NCI-H2107 treated with DMSO at 0.1 percent for 48 hours (cell line): ENCODE measurements around the gene PTPRD.
"Not testable (repeated sequence)": the region's sequence is repeated elsewhere in the genome, so short reads cannot be mapped to it uniquely, and the experiment has no call there.

Experiments
- DNase-seq: peaks from one replicate; lab custom pipeline; 2025; ENCODE audit not compliant: unreplicated experiment; lab: John Stamatoyannopoulos, UW

The PTPRD gene

DNA sequence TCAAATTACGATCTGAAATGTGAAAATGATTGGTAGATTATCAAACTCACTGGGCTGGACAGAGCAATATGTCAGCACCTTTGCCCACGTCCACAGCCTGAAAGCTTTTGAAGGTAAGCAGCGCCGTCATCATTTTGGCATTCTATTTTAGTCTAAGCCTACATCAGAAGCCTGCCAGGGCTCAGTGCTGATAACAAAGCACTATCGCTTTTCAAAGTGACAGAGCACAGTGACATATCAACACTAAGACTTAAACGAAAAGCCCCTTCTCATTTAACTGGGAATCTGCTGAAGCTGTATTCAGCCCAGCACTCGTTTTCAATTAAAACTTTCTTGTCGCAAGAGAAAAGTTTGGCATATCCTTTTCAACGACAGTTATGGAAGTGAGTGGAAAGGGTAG is 1076.3 kb downstream of the PTPRD start:
- no peak for DNase-seq

DNA sequence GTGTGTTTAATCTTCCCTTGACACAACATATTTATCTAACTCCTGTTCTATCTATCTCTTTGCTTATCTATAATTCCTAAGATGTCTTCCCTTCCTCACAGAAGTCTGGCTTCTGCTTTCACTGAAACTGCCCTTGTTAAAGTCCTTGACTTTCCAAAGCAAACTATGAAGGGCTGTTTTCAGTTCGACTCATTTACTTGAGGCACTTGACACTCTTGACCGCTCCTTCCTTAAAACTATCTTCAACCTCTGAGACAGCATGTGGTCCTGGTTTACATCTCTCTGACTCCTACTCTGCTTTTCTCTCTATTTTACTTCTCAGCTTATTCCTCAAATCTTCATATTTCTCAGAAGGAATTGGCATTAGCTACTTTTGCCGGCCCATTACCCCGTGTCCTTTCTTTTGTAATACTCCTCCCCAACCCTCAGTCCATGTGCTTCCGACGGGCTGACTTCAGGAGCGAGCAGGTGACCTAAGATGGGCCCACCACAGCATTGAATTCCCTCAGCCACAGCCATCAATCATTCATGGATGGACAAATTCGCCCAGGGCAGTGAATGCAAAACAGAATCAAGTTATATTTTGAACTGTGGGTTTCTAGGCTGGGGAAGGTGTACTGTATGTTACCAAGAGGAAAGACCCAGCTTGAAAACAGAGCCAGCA is 1089.2 kb downstream of the PTPRD start:
- no peak for DNase-seq

DNA sequence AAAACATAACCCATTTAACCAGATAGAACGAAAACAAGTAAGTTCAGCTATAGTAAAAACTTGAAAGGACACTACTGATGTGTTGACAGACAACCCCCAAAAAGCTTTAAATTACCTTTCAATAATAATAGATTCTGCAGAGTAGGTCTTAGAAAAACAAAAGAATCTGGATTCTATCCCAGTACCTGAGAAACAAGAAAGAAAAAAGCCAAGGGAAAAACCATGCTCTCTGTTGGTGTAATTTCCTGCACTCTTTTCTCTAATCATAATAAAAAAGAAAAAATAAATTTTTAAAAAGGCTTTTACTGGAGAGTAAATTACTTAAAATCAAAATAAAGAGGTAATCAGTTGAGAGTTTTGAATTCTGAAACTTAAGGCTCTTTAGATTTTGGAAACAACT is 1090.4 kb downstream of the PTPRD start:
- no peak for DNase-seq

DNA sequence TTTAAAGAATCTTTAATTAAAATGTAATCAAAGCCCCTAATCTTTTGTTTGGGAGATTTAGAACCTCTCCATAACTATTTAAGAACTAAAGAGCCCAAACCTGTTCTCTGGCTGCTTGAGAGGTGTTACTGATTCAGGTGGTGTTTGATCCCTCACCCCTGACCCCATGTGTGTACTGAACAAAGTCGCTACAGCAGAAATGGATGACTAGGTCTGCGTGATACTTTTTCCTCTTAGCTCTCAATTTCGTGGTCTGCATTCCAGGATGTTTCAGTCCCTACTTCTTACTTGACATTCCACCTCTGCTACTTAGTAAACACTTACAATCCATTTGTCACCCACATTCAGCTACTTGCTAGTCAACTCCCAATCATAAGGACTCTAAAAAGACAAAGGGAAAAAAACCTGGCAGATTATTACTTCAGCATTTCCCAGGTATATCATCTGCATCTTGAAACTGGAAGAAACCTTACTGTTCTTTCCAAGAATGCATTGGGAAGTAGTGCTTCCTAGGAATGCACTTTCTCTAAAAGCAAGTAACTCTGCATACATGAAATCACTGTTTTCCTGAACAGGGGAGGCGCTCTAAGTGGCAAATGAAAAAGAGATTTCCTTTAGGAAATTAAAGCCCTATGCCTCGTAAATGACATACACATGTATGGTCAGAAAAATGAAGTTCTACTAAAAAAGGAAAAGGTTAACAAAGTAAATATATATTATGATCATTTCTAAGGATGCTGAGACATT is 1091.6 kb downstream of the PTPRD start:
- no peak for DNase-seq

DNA sequence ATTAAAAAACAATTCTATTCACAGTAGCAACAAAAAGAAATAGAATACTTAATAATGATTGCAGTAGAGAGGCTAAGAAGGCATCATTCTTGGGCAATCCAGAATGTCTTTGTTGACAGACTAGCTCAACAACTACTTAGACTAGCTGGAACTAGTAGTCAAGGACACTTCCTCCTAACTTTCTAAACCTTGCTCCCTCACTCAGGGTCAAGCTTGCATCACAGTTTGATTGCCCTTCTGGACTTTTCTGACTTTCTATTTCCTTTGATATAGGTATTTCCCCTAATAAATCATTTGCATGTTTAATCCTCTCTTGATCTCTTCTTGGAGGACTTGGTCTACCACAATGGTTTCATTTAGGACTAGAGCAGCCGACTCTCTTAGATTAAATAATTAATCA is 1107.9 kb downstream of the PTPRD start:
- DNase-seq, result no peak

DNA sequence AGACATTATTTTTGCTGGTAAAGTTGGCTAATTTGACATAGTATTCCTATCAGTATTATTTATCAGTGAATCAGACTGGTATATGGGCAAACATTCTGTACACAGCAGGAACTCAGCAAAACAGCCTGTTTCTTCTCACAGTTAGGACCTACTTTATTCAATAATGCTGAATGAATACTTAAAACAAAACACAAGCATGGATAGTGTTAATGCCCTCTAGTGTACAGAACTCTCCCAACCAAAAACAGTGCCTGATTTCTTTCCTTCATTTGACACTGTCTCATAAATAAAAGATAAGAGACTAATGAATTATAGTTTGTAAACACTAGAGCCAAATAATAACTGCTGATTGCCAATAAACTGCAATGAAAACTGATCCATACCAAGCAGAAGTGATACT is 1113.3 kb downstream of the PTPRD start:
- no peak for DNase-seq

DNA sequence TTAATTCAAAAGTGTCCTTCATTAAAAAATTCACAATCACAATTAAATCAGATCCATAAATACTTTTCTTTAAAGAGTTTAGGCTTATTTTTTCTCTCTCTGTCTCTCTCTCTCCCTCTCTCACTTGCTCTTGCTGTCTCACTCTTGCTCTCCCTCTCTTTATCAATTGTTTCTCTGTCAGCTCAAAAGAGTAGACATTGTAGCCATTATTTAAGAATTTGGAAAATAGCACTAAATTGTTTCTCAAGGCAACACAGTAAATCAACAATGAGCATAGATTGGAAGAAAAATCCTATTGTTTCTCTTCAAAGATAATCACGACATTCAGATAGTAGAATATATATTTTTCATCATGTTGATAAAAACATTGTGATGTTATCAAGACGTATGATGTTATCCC is 1114.0 kb downstream of the PTPRD start:
- DNase-seq, result no peak

DNA sequence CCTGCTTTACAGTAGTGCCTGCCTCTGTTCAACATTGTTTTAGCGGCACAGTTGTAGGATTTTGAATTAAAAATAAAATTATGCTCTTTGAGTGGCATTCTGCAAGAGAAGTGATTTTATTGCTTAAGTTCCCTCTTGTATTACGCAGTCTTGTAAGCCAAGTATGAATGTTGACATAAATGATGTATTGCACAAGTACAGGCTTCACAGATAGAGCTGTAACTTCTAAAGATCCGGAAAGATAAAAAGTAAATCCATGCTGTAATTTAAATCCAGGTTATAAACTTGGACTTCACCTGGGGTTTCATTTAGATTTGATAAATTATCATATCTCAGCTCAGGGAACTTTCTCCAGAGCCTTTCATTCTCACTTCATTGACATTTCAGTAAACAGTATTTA is 1114.7 kb downstream of the PTPRD start:
- no peak for DNase-seq

DNA sequence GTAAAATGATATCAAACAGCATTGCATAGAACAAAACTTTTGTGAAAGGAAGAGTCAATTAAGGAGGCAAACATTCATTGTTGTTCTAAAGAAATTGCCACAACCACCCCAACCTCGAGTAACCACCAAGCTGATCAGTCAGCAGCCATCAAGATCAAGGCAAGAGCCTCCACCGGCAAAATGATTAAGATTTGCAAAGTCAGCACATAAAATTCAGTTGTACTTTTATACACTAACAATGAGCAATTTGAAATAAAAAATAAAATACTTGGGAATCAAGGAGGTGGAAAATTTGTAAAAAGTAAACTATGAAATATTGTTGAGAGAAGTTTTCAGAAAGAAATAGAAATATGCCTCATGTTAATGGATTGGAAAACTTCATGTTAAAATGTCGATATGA is 1118.5 kb downstream of the PTPRD start:
- no peak for DNase-seq

DNA sequence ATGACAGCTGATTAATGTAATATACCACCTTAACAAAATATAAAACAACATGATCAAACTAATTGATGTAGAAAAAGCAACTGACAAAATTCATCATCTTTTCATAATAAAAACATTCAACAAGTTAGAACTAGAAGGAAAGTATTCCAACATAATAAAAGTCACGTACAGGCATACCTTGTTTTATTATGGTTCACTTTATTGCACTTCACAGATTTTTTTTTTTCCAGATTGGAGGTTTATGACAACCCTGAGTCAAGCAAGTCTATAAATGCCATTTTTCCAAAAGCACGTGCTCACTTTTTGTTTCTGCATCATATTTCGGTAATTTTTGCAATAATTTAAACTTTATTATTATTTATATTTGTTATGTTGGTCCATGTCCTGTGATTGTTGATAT is 1120.3 kb downstream of the PTPRD start:
- no peak for DNase-seq

DNA sequence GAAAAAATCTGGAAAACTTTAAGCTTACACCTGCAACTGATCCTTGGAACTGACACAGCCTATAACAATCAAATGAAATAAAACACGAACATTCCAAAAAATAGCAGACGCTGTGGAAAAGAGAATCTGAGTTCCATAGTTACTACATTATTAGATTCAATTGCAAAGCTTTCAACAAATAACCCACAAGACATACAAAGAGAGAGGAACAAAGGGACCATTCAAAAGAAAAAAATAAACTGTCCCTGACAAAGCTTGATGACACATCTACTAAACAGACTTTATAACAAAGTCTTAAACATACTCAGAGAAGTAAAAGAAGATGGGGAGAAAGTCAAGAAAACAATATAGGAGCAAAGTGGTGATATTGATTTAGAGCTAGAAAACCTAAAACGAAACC is 1123.6 kb downstream of the PTPRD start:
- no peak for DNase-seq

DNA sequence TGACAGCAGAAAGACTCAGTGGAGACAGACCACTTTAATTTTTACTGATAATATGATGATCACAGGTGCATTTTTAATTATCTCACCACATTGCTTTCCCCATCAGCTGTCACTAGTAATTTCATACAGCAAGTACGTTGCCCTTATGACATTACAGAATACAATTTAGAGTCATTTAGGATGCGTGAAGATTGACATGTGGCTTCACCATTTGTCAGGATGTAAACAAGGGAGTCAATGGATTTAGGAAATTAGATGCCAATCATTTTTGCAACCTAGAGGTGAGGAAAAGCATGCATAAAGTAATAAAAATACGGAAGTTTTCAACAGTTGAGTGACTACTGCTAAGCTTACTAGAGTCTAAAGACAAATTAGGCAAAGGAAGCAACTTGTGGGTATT is 1129.6 kb downstream of the PTPRD start:
- DNase-seq, result no peak

DNA sequence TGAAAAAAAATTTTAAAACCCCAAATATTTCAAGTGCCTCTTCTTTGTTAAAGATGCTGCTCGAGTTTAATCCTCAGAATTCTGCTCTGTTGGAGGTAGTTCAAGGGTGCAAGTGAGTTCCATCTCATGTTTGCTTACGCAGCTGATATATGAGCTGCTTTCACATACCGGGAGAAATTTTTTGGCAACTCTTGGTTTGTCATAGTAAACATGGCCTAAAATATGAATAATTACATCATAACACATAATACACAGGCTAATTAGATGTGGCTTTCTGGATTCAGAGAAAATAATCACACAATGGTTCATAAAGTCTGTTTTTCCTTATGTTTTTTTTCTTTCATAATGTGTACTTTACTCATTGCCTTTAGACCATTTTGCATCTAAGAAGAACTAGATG is 1134.1 kb downstream of the PTPRD start:
- DNase-seq, result no peak

DNA sequence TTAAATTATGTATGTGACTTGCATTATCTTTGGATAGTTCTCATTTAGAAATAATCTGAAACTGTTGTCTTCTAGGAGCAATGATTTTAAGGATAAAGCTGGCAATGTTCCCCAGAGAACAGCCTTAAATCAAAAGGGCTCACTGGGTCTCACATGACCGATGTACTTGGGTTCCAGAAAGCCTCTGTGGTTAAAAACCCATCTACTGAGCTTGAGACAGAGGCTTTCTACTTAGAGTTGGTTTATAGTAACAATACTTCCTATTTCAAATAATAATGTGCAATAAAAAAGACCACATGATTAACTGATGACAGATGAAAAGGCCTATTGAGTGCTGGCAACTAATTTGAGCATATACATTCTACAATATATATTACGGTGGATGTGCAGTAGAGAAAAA is 1143.5 kb downstream of the PTPRD start:
- DNase-seq, result no peak

DNA sequence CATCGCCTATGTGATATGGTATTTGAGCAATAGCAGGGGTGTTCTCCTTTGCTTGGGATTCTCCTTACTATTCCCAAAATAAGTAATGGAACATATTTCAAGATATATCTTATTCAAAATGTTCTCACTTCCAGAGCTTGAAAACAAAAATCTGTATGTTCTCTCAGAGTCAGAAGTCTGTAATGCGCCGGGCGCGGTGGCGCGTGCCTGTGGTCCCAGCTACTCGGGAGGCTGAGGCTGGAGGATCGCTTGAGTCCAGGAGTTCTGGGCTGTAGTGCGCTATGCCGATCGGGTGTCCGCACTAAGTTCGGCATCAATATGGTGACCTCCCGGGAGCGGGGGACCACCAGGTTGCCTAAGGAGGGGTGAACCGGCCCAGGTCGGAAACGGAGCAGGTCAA is 1170.9 kb downstream of the PTPRD start:
- not testable (repeated sequence) for DNase-seq

DNA sequence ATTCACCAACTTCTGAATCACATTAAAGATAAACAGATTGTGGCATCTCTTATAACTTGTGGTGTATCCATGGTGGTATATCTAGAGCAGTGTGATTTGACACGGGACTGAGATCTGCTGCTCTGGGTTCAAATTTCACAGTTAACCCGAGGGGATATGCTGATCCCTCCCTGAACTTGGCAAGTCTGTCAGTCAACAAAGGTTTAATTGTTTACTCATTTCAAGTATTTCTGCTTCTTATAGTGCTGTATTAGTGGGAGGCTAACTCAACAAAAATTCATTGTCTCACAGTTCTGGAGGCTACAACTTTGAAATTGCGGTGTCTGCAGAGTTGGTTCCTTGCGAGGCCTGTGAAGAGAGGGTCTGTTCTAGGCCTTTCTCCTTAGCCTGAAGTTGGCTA is 1175.2 kb downstream of the PTPRD start:
- no peak for DNase-seq

DNA sequence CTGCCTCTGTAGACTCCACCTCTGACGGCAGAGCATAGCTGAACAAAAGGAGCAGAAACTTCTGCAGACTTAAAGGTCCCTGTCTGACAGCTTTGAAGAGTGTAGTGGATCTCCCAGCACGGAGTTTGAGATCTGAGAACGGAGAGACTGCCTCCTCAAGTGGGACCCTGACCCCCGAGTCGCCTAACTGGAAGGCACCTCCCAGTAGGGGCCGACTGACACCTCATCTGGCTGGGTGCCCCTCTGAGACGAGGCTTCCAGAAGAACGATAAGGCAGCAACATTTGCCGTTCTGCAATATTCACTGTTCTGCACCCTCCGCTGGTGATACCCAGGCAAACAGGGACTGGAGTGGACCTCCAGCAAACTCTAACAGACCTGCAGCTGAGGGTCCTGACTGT is 1186.3 kb downstream of the PTPRD start:
- DNase-seq, result not testable (repeated sequence)

DNA sequence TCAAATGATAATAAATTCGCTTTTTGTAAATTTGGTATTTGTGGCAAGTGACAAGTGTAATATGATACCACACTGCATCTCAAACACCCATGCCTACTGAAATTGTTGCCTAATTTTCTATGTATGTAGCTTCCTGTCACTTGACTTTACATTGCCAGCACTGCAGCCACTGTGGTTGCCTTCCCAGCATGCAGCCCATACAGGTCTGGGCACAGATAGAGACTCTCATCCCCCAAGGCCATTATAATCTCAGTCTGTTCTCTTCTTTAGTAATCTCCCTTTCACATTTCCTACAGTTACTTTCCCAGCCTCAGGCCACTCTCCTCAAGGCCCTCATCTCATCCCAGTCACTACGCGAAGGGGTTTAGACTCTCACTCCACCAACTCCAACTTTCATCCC is 1200.6 kb downstream of the PTPRD start:
- DNase-seq, result peak; percentile 56

DNA sequence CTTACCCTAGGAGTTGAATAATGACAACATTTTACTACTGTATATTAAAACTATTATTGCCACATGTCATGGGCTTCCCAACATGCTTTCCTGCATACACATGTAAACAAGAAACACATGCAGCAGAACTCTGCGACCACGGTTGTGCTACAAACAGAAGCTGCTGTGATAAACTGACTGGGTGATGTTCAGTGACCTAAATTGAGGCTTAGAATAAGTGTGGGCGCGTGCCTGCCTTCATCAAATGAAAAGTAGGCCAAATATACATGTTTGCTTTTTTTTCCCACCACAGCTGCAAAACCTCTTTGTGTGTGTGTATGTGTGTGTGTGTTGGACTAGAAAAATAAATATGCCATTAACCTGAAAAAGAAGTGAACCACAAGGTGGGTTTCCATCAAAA is 1202.1 kb downstream of the PTPRD start:
- DNase-seq, result no peak

DNA sequence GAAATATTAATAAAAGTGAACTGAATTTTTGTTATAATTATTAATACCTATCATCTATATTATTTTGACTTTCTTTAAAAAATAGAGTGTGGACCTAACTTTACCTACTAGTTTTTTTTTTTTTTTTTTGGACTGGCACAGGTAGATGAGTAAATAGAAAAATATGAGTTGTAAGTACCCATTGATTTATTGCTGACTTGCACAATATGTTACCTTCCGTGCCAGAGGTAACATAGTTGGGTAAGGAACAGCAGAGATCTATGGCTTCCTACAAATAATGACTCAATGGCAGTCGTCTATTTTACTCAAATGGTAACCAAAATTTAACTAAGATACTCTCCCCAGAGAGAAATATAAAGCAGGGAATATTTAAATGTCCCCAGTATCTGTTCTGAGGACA is 1212.8 kb downstream of the PTPRD start:
- no peak for DNase-seq

DNA sequence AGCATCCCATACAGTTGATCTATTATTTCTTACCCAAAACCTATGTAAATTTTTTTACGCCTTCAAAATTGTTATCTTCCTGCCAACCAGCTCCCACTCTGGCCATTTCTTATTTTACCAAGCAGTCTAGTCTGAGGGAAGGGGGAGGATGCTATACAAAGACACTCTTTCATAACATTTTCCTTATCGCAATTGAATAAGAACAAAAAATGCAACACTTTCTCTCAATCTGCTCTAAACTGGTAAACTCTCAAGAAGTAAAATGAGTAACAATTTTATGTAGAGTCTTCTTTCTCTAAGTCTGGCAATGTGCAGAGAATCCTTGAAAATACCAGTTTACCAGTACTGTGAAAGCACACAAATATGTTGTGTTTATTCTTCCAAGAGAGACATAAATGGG is 1216.3 kb downstream of the PTPRD start:
- no peak for DNase-seq

DNA sequence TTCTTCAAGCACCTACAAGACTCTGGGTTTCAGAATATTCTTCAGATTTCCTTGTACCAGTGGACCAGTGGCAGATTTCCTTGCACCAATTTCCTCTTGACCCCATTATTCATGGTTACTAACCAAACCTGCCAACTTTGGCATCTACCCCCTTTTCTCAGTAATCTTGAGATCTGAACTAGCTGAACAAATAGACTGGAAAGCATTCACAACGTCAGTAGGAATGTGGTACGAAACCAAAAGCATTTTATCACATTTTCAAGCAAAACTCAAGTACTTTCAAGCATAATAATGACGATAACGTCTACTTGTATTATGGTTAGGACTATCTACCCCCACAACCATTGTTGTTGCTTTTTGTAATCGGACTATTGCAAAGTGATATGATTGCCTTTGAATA is 1217.3 kb downstream of the PTPRD start:
- DNase-seq, result no peak

DNA sequence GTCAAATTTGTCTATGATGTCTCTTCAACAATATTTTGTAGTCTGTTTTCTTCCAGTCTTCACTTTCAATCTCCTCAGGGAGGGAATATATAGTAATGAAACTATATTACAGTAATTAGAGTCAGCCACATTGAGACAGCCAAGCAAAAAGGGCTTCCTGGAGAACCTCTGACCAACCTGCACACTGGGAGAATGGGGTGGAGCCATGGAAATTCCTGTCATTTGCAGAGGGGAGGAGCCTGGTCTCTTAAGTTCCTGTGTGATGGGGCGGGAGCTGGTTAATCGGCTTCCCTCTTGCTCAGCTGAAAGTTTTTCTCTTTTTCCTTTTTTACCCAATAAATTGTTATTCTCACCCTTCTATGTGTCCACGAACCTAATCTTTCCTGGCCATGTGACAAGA is 1220.0 kb downstream of the PTPRD start:
- DNase-seq, result no peak
